Measurements from ENCODE around the gene ANKRD6.
"Not testable (repeated sequence)": the region's sequence is repeated elsewhere in the genome, so short reads cannot be mapped to it uniquely, and the experiment has no call there.

Gene ANKRD6

DNA sequence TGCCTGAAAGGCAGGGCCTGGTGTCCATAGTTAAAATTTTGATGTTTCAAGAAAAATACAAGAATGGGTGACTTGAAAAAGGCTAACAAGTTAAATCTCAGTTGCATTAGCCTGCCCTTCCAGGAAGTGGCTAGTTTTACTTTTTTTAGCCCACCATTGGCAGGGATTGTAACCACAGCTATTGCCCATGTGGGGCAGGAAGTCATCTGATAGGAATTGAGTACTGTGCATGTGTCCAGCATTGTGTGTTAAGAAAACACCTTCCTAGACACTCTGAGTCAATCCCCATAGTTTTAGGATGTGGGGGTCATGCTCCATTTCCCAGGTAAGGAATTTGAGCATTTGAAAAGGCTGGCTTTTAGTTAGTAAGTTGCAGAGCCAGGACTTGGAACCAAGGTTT, 178.7 kb downstream of the ANKRD6 start:
- DNase-seq, result no peak

DNA sequence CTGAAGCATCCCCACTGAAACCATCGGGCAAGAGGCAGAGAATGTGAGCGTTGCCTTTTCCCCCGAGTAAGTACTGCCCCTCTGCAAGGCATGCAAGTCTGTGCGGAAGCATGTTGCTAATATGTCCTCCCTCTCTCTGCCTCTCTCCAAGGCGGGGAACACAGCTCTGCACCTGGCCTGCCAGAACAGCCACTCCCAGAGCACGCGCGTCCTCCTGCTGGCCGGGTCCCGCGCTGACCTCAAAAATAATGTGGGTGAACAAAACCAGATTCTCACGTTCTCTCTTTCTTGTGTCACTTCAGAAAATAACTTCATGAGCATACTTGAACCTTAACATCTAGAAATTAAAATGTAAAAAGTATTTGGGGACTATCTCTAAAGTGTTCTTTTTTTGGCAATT, 179.2 kb downstream of the ANKRD6 start:
- DNase-seq, result no peak

DNA sequence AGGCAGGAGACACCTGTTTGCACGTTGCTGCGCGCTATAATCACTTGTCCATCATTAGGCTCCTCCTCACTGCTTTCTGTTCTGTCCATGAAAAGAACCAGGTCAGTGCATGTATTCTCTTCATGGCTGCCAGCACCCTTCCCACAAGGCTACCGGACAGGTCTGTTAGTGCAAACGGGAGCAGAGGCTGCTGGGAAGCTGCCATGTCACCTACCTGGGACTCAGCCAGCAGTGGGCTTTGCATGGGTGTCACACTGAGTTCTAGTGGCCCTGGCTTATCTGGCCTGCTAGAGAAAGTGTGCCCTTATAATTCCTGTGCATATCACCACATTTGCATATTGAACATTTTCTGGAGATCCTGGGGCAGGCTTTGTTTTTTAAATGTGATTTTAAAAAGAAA, 180.8 kb downstream of the ANKRD6 start:
- no peak for DNase-seq

DNA sequence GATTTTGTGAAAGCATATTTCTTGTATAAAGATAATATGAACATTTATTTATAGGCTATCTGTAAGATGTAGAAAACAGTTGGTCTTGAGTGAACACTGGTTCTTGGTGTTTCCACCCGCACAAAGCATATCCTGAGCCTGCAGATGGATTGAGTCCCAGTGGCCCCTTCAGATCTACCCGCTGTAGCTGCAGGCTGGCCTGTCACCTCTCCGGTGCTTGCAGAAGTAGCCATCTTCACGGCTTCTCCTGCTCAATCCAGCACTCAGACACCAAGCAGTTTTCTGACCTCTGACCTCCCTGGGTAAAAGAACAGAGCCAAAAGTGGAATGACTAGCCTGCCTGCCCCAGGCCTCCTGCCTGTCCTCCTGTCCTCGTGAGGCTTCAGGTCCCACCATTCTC, 182.9 kb downstream of the ANKRD6 start:
- DNase-seq, result no peak

DNA sequence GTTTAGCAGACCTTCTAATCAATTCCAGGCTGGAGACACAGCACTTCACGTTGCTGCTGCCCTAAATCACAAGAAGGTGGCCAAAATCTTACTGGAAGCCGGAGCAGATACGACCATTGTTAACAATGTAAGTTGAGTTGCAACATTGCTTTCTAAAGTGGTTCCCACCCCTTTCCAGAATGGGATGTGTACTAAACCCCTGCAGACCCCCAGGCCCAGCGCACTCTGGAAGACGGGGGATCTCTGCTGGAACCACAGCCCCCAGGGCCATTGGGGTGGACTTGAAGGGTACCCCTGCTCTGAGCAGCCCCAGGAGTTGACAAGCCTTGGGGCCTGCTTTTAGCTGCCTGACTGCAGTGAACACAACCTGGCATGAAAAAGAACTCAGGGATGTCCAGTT, 183.6 kb downstream of the ANKRD6 start:
- DNase-seq, result no peak

DNA sequence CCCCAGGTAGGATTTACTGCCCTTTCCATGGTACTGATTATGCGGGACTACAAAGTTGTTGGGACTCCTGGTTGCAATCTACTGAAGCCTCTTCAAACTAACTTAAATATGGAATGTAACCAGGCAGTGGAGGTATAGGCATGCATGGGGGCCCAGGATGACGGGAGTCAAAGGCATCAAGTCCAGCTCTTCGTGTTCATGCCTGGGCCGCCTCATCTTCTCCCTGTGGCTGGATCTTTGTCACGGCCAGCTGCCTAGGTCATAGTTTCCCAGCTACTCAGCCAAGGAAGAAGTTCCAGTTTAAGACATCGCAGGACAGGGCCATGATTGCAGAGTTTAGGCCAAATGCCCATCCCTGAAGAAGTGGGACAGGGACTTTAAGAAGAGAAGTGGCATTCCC, 185.1 kb downstream of the ANKRD6 start:
- no peak for DNase-seq

DNA sequence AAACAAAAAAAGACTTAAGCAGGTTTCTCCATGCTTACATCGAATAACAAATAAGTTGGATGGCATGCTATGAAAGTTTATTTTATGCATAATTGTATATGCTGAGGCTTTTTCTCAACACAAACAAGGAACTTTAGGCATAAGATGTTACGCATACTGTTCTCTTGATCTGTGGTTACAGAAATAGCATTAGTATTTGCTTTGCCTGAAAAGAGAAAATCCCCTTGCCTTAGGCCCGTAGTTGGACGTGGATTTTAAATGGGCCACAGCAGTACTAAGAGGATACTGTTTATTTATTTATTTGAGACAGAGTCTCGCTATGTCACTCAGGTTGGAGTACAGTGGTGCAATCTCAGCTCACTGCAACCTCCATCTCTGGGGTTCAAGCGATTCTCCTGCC, 186.6 kb downstream of the ANKRD6 start:
- DNase-seq, result no peak

DNA sequence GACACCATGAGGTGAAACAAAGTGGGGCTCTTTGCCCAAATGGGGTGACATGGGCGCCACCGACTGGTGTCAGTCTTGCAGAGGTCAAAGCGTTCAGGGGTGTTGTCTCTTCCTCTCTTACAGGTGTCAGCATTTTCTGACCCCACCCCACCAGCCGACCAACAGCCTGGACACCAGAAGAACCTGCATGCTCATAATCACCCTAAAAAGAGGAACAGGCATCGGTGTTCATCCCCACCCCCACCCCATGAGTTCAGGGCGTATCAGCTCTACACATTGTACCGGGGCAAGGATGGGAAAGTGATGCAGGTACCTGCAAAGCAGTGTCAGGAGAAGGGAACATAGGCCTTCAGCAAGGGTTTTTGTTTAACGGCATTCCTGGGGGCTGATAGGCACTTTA, 190.8 kb downstream of the ANKRD6 start:
- no peak for DNase-seq

DNA sequence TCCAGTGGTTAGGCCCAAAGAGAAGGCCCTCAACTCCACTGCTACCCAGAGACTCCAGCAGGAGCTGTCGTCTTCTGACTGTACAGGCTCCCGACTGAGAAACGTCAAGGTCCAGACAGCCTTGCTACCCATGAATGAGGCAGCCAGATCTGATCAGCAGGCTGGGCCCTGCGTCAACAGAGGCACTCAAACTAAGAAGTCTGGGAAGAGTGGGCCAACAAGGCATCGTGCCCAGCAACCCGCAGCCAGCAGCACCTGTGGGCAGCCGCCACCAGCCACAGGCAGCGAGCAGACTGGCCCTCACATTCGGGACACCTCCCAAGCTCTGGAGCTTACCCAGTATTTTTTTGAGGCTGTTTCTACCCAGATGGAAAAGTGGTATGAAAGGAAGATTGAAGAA, 197.5 kb downstream of the ANKRD6 start:
- DNase-seq, result no peak

DNA sequence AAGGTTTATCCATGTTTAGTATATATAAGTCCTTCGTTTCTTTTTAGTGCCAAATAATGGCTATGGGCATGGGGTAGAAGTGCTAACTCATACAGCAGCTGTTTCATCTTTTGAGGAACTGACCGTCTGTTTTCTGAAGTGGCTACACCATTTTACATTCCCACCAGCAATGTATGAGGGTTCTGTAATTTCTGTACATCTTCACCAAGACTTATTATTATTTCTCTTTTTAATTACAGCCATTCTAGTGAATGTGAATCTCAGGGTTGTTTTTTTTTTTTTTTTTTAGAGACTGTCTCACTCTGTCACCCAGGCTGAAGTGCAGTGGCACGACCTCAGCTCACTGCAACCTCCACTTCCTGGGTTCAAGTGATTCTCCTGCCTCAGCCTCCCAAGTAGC, 203.5 kb downstream of the ANKRD6 start:
- DNase-seq, result not testable (repeated sequence)

DNA sequence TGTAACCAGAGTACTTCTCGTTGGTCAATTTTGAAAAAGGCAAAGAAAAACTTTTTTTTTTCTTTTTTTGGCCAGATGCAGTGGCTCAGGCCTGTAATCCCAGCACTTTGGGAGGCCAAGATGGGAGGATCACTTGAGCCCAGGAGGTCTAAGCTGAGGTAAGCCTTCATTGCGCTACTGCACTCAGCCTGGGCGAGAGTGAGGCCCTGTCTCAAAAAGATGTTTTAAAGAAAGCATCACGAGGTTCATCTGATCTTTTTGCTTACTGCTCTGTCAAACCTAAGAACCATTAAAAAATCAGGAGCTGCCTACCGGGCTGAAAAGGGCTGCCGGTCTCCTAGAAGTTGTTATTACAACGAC, 205.0 kb downstream of the ANKRD6 start:
- DNase-seq, result no peak

DNA sequence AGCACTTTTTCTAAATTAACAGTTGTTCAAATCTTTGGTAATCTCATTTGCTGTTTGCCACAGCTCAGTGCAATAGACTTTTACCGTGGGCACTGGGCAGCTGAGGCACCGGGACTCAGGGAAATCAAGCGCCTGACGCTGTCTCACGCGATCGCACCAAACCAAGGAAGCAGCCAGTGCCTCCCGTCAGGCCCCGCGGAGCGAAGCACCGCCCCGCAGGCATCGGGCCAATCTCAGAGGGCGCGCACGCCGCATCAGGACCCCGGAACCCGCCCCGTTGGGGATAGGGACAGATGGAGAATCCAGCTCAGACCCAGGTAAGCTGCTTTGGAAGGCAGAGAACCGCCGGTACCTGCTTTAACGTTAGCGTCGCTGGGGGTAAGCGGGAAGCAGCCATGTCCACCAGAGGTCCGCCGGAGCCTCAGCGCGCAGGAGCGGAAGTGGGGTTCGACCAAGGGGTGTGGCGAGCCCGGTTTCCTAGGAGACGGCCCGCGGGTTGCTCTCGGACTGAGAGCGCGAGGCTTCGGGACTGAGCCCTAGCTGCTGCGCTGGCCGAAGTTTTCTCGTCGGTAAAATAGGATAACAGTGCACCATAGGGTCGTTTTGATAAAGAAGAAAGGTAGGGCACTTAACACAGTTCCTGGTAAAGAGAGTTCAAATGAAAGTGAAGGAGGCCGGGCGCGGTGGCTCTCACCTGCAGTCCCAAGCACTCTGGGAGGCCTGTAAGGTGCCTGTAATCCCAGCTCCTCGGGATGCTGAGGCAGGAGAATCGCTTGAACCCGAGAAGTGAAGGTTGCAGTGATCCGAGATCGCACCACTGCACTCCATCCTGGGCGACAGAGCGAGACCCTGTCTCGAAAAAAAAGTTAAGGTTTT, 205.6 kb downstream of the ANKRD6 start, which contains the start of gene LYRM2:
Gene LYRM2, minus strand, starts transcription at position 428 of the 876 bp plus-strand sequence. Its CDS starts 31 bp downstream, at position 397.
- DNase-seq, result peak; percentile 96

DNA sequence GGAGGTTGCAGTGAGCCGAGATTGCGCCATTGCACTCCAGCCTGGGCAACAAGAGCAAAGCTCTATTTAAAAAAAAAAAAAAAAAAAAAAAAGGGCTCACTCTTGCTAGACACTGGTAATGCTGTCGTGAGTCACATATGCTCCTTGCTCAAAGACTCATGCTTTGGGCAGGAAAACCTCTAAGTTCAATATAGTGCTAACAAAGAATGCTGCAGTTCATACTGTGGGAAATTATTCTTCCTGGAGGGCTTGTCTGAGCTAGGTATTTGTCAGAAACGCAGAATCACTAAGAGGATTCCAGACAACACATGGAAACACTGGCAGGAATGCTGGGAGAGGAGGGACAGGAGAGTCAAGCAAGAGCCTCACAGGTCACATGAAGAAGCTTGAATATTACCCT, 207.9 kb downstream of the ANKRD6 start:
- no peak for DNase-seq

DNA sequence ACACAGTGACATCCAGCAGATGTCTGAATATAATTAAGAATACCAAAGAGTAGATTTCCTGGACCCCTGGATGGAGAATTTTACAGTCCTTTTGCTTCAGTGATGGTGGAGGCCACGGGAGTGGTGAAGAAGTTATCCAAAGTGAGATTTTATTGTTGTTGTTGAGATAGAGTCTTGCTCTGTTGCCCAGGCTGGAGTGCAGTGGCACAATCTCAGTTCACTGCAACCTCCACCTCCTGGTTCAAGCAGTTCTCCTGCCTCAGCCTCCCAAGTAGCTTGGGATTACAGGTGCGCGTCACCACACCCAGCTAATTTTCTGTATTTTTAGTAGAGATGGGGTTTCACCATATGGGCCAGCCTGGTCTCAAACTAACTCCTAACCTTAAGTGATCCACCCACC, 208.6 kb downstream of the ANKRD6 start:
- not testable (repeated sequence) for DNase-seq

DNA sequence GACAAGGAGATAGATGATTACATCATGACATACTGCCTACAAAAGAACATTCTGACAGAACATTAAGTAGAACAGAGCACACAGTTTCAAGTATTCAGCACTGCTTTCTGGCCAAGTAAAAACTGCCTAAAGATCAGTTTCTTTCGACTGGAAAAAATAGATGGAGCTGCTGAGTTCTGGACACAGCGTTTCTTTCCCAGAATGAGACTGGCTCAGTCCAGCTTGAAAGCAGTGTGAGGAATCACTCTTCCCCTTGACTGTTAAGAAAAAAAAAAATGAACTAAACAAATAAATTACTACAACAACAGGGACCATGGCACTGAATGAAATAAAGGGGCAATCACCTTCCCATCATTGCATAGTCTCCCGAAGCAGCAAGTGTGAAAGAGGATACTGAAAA, 210.0 kb downstream of the ANKRD6 start:
- no peak for DNase-seq

DNA sequence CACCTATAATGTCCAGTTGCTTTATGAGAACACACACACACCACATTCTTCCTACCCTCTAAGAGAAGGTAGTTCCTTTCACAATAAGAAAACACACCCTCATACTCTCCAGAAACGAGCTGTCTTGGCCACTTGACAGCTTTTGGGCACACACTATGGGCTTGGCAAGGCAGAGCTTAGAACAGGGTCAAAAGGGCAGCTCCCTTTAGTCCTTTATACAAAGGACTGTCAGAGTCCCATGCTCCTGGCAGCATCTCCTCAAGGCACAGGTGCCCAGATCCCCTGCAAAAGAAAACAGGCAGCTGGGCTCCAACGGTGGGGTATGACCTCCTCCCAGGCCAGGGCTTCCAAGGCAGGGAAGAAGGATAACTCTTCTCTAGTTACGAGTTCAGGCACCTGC, 210.5 kb downstream of the ANKRD6 start:
- no peak for DNase-seq

DNA sequence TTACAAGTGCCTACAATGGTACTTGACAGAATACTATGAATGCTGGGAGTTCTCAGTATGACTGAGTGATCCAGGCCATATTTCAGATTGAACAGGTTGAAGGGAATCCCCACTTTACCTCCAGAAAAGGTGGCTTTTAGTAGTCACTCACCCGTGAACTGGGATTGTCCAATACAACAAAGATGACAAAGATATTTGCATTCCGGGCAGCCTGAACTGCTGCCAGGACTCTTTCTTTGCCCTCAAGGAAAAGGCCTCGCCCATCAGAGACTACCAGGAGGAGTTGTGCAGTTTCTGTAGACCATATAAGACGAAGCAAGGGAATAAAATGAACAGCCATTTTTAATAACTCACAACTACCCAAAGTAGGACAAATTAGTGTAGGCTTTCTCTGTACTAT, 211.9 kb downstream of the ANKRD6 start:
- DNase-seq, result no peak

DNA sequence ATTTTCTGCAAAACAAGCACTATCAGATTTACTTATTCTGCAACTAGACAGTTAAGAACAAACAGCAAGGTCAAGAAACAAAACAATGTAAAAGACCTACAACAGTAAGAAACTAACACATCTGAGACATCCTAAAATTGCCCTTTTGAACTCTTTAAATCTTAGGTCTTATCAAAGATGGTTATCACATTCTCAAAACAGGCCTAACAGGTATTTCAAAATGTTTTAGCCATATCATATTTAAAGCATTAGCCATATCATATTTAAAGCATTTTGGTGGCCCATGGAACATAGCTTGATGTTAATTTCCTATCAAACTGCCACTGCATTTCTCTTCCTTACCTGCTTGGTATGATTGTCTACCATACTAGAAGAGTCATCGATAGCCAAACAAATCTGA, 216.7 kb downstream of the ANKRD6 start:
- no peak for DNase-seq

DNA sequence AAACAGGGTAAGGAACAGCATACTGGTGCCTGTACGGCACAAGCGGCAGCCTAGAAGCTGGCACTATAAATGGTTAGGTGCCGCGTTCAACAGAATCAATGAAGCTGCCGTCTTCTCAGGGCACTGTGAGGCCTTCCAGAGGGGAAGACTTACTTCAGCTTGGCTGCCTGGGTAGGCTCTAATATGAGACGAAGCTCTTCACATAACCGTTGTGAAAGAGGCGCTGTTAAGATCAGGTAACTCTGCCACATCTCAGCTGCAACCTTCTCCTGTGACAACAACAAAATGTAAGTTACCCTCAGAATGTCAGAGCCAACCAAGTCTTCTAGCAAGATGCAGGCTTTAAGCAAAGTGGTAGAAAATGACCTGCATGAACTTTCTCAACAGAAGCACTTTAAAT, 217.6 kb downstream of the ANKRD6 start:
- DNase-seq, result no peak

DNA sequence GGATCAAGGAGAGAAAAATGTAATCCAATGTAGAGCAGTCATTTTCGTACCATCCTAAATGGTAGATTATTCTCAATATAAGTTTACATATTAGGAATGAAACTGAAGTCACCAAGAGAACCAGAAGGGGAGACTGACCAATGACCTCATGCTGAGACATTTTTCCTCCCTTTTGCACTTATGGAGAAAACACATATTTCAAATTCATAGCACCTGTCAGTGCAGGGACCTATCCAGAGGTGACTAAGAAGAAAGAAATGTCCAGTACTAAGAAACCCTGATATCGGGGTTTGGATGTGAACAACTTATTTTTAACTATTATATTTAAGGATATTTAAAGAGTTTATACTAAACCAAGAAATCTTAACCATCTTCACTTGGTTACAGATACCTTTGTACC, 222.2 kb downstream of the ANKRD6 start:
- no peak for DNase-seq

DNA sequence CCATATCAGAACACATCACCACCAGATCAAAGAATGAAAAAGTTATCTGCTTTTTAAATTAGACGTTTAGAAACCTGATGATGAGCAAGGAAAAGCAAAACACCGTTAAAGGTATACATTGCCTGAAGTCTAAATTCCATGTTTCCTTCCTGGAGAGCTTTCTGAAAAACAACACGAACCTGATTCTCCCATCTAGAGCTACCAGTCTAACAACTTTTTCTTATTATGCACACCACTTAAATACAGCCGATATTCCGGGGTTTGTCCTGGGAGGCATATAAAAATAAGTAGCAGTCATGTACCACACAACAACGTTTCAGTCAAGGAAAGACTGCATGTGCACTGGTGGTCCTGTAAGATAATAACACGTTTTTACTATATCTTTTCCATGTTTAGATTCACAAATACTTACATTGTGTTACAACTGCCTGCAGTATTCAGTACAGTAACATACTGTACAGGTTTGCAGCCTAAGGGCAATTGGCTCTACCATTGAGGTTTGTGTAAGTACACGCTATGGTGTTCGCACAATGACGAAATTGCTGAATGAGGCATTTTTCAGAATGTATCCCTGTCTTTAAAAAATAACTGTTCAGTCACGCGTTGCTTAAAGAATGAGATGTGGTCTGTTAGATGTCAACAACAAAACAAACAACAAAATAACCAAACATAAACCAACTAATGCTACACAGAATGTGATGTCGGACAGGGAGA, 224.7 kb downstream of the ANKRD6 start:
- no peak for DNase-seq

DNA sequence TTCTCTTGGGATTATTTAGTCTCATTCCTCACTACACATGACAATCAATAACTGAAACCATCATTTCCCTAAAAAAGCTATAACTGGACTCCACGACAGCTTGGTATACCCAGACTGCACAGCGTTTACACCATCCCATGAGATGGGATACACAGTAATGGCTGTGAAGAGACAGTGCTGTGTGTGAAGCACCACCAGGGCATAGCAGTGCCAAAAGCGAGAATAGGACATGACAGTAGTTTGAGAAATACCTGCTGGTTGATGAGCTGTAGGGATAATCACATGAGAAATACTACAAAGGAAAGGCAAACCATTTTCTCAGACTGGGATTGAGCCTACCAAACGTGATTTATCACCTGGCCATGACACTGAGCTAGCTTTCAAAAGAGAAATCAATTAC, 228.0 kb downstream of the ANKRD6 start:
- DNase-seq, result no peak

DNA sequence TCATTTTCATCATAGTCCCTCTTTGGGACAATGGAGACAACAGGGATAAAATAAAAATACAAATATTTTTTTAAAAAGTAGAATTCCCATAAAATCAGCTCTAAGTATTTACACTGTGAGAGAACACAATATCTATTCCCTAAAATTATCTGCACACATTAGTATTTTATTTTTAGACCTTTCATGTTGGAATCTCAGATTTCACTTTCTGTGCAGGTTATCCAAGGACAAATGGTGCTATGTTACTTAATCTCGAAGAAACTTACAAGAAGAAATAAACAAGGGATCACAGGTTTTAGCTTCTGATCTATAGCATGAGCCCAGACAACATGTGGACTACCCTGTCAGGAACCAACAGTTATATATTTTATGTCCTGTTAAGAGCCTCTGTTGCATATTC, 228.6 kb downstream of the ANKRD6 start:
- no peak for DNase-seq

DNA sequence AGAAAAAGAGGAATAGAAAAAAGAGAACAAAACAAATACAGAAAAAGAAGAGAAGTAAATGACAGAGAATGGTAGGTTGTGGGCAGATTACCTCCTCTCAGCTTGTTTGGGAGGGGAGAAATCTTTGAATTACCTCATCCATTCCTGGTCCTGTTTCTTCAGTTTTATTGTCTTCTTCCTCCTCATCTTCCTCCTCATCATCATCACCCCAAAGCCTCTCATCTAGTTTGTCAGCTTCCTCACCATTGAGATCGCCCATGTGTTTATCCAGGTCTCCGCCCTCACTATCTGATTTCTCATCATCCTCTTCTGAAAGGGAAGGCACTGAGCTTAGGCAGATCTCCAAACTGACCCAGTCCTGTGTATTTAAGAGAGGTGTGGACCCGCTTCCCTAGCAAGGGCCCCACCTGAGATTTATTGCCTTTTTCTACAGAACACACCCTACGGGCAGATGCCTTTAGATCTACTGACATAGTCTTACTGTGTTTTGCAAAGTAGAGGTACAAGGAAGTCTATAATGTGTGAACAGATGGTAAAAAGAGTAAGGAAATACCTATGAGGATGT, 229.8 kb downstream of the ANKRD6 start:
- no peak for DNase-seq
